PC-9 (cell line): ENCODE measurements around the gene UBR1. TPM values are rescaled to one million over a fixed set of nuclear protein-coding genes. Genes with fewer than 3 reads are reported as not detected.
"Not testable (repeated sequence)": the region's sequence is repeated elsewhere in the genome, so short reads cannot be mapped to it uniquely, and the experiment has no call there.

ENCODE experiments used
- BruUV-seq: library from RNA; stranded (reverse); fragments of 400-500 nt; replicated peaks from 2 replicates; lab custom pipeline; 2021; lab: Mats Ljungman, UMichigan
- CTCF ChIA-PET: fragments of 300-600 bp; sonication (Branson Sonifier 250); formaldehyde crosslinking; loops from one replicate; lab custom pipeline; 2022; ENCODE audit warnings: antibody characterized with exemption; lab: Charles Lee
- POLR2A ChIA-PET: fragments of 300-600 bp; sonication (Branson Sonifier 250); formaldehyde crosslinking; loops from one replicate; lab custom pipeline; 2022; ENCODE audit warnings: antibody characterized with exemption; ENCODE audit not compliant: unreplicated experiment; lab: Charles Lee
- DNase-seq, 2 experiments: peaks; one replicate each; pipeline versions ENCODE4 v3.0.0 to v3.0.0-alpha.2; 2015 to 2022; ENCODE audit warnings: mixed read lengths in 1 of 2
- H2AFZ ChIP-seq: fragments of 200-600 bp; sonication (generic); 2 replicates; pipeline ENCODE4 v1.8.1; 2017; ENCODE audit warnings: antibody characterized with exemption
- H3F3A ChIP-seq: fragments of 200-600 bp; sonication (generic); 2 replicates; pipeline ENCODE4 v1.8.1; 2017; ENCODE audit warnings: antibody characterized with exemption, mild to moderate bottlenecking, low read depth; ENCODE audit not compliant: insufficient read depth
- H3K27ac ChIP-seq: fragments of 200-600 bp; sonication (generic); 2 replicates; pipeline ENCODE4 v1.6.1; 2016; ENCODE audit warnings: mixed run types
- H3K27me3 ChIP-seq: fragments of 200-600 bp; sonication (generic); 2 replicates; pipeline ENCODE4 v1.6.1; 2016; ENCODE audit warnings: low read depth, mixed run types; ENCODE audit not compliant: insufficient read depth
- H3K36me3 ChIP-seq: fragments of 200-600 bp; sonication (generic); 2 replicates; pipeline ENCODE4 v1.6.1; 2016; ENCODE audit warnings: low read depth, mixed run types
- H3K4me1 ChIP-seq: fragments of 200-600 bp; sonication (generic); replicated peaks from 2 replicates; pipeline ENCODE4 v1.6.1; 2016; ENCODE audit warnings: mixed run types; ENCODE audit not compliant: insufficient read depth
- H3K4me2 ChIP-seq: fragments of 200-600 bp; sonication (generic); 2 replicates; pipeline ENCODE4 v1.6.1; 2017; ENCODE audit warnings: mixed run types
- H3K4me3 ChIP-seq: fragments of 200-600 bp; sonication (generic); 2 replicates; pipeline ENCODE4 v1.6.1; 2016; ENCODE audit warnings: mixed run types
- H3K79me2 ChIP-seq: fragments of 200-600 bp; sonication (generic); 2 replicates; pipeline ENCODE4 v1.6.1; 2017; ENCODE audit warnings: low read depth, mixed run types
- H3K9me2 ChIP-seq: fragments of 200-600 bp; sonication (generic); 2 replicates; pipeline ENCODE4 v1.8.1; 2017; ENCODE audit warnings: mild to moderate bottlenecking; ENCODE audit not compliant: insufficient read depth
- H3K9me3 ChIP-seq: fragments of 200-600 bp; sonication (generic); 2 replicates; pipeline ENCODE4 v1.8.1; 2016; ENCODE audit warnings: low read depth; ENCODE audit not compliant: insufficient read depth
- H4K20me1 ChIP-seq: fragments of 200-600 bp; sonication (generic); 2 replicates; pipeline ENCODE4 v1.8.1; 2017; ENCODE audit not compliant: insufficient read depth
- CTCF ChIP-seq: fragments of 200-600 bp; sonication (generic); conservative IDR thresholded peaks from 2 replicates; pipeline ENCODE4 v1.6.1; 2017; ENCODE audit warnings: mixed run types, antibody characterized with exemption, mild to moderate bottlenecking, moderate library complexity
- EZH2 ChIP-seq: fragments of 200-600 bp; sonication (generic); IDR thresholded peaks from 2 replicates; pipeline ENCODE4 v1.8.0; 2017; ENCODE audit warnings: antibody characterized with exemption, low read depth
- intact Hi-C: fragments of 100-400 bp; cut with micrococcal nuclease; formaldehyde crosslinking; loops from one replicate; pipeline ENCODE4 v1.10.0; 2022; ENCODE audit not compliant: unreplicated experiment
- total RNA-seq: library from RNA; stranded (reverse); gene quantifications from 2 replicates; pipeline ENCODE4 v1.2.3, GENCODE V29; 2021

UBR1 gene
- total RNA-seq, 1 experiment from 2014 or later, result 17.1 TPM

- Histone ChIP-seq H3K9me2 (no peaks in the 10 kb centered on the region), H3K4me3 (no peak overlapping the region), H4K20me1 (no peaks in the 10 kb centered on the region), H3K9me3 (no peaks in the 10 kb centered on the region), H3F3A (no peaks in the 10 kb centered on the region; the same call in 1 of the 2 replicates), H3K4me2 (no peak overlapping the region), H3K4me1 (no peaks in the 10 kb centered on the region), H3K79me2 (no peaks in the 10 kb centered on the region), H3K27me3 (no peaks in the 10 kb centered on the region), H3K27ac (no peak overlapping the region), H2AFZ (no peak overlapping the region), H3K36me3 (no peaks in the 10 kb centered on the region)
- ChIA-PET POLR2A (no interaction called here), CTCF (interaction anchor here (0.6 kb wide), 1 partner anchor 38 kb away, joined by 4 read pairs; no protein-coding TSS in a partner anchor)
- DNase-seq, result no peak
- intact Hi-C loops, result no loop called here
- TF ChIP-seq CTCF, result no peak
- no peak for TF ChIP-seq EZH2
- BruUV-seq, result no TSS peak
Observed at GRCh38 chr15:42964476-42964875, 141.4 kb downstream of the UBR1 start.

- Histone ChIP-seq H3K27me3 (no peaks in the 10 kb centered on the region), H4K20me1 (no peaks in the 10 kb centered on the region), H3K9me2 (no peaks in the 10 kb centered on the region), H3K27ac (no peak overlapping the region), H3K36me3 (no peaks in the 10 kb centered on the region), H2AFZ (no peak overlapping the region), H3K9me3 (no peaks in the 10 kb centered on the region), H3K79me2 (no peaks in the 10 kb centered on the region), H3K4me1 (no peaks in the 10 kb centered on the region; the same call in 1 of the 2 replicates), H3K4me2 (no peak overlapping the region), H3F3A (peaks cover 6% of the 10 kb centered on the region; the same call in 1 of the 2 replicates), H3K4me3 (no peak overlapping the region)
- no TSS peak for BruUV-seq
- DNase-seq, result no peak
- TF ChIP-seq CTCF (no peak), EZH2 (no peak)
- ChIA-PET POLR2A (no interaction called here), CTCF (no interaction called here)
- intact Hi-C loops, result no loop called here
Observed at GRCh38 chr15:42955518-42955917, 150.3 kb downstream of the UBR1 start.

GRCh38 chr15:42954291-42954690, 151.5 kb downstream of the UBR1 start:
- CTCF ChIA-PET, result no interaction called here
- intact Hi-C loops, result no loop called here
- Histone ChIP-seq H3F3A (peaks cover 6% of the 10 kb centered on the region; the same call in 1 of the 2 replicates), H4K20me1 (no peaks in the 10 kb centered on the region), H3K4me2 (no peak overlapping the region), H3K36me3 (no peaks in the 10 kb centered on the region), H3K79me2 (no peaks in the 10 kb centered on the region), H3K27me3 (no peaks in the 10 kb centered on the region), H3K4me3 (no peak overlapping the region), H3K4me1 (no peaks in the 10 kb centered on the region; the same call in 1 of the 2 replicates), H3K9me3 (no peaks in the 10 kb centered on the region), H3K27ac (no peak overlapping the region), H3K9me2 (no peaks in the 10 kb centered on the region), H2AFZ (no peak overlapping the region)
- POLR2A ChIA-PET, result no interaction called here
- DNase-seq, result no peak
- TF ChIP-seq EZH2 (no peak), CTCF (no peak)
- no TSS peak for BruUV-seq

GRCh38 chr15:42948898-42949297, 156.9 kb downstream of the UBR1 start:
- intact Hi-C loops, H3K4me2 ChIP-seq, H3K79me2 ChIP-seq, H3K4me3 ChIP-seq, H3F3A ChIP-seq, BruUV-seq, H3K27ac ChIP-seq, DNase-seq, H3K27me3 ChIP-seq, H3K4me1 ChIP-seq, H3K9me2 ChIP-seq, H3K36me3 ChIP-seq, CTCF ChIA-PET, H4K20me1 ChIP-seq, H2AFZ ChIP-seq, POLR2A ChIA-PET, H3K9me3 ChIP-seq: not testable (repeated sequence)
